K562 (cell line): ENCODE results near the gene GP1BA. TPM values are rescaled to one million over a fixed set of nuclear protein-coding genes. Genes with fewer than 3 reads are reported as not detected.

Source experiments
- BRCA1 ChIP-seq, 2 experiments: fragments of 450-650 bp in 1 of 2; sonication (generic) in 1 of 2; formaldehyde crosslinking in 1 of 2; IDR thresholded peaks; 2 replicates each; pipeline versions ENCODE4 v1.5.0 to v1.6.1; 2017 to 2020; ENCODE audit warnings: mild to moderate bottlenecking in 1 of 2, missing genetic modification reagents in 1 of 2
- FOXK1 ChIP-seq: sonication (generic); formaldehyde crosslinking; IDR thresholded peaks from 2 replicates; pipeline ENCODE4 v1.8.0; 2022; ENCODE audit warnings: missing genetic modification reagents, mild to moderate bottlenecking, borderline replicate concordance
- GATAD2A ChIP-seq: fragments of 450-650 bp; IDR thresholded peaks from 2 replicates; pipeline ENCODE4 v1.6.1; 2017
- ZNF232 ChIP-seq: sonication (generic); formaldehyde crosslinking; IDR thresholded peaks from 2 replicates; pipeline ENCODE4 v1.8.0; 2022; ENCODE audit warnings: mild to moderate bottlenecking, missing genetic modification reagents
- ZNF24 ChIP-seq: fragments of 450-650 bp; IDR thresholded peaks from 2 replicates; pipeline ENCODE4 v1.6.1; 2016
- ZNF384 ChIP-seq: IDR thresholded peaks from 2 replicates; pipeline ENCODE4 v1.6.1; 2012; ENCODE audit warnings: low read depth, low read length, improper control_type of control experiment
- polyA plus RNA-seq, 8 experiments: library from polyadenylated mRNA; depleted of rRNA in 4 of 8; stranded (reverse) in 5 of 8; unstranded in 3 of 8; fragments of >200 nt; fragmentation: Nextera tagmentation in 2 of 8; fragmentation: Illumina TruSeq in 1 of 8; extraction: Ambion mirVana in 2 of 8; extraction: Trizol in 1 of 8; gene quantifications; 2 replicates each; pipeline versions ENCODE4 v1.2.1 to v1.2.3, GENCODE V29; 2011 to 2014; ENCODE audit warnings: inconsistent platforms in 1 of 8, missing spikeins in 1 of 8
- total RNA-seq, 7 experiments: library from RNA; depleted of rRNA in 6 of 7; stranded (reverse); fragments of >200 nt in 6 of 7; fragmentation: Illumina TruSeq in 2 of 7; extraction: Trizol in 2 of 7; gene quantifications; 2 replicates each; pipeline versions ENCODE4 v1.2.1 to v1.2.3, GENCODE V29; 2011 to 2021; ENCODE audit warnings: low replicate concordance in 1 of 7
- TF ChIP-seq, protein P1 (sequence below): sonication (generic); formaldehyde crosslinking; IDR thresholded peaks from 2 replicates; pipeline ENCODE4 v1.8.0; 2022; ENCODE audit warnings: missing genetic modification reagents, mild to moderate bottlenecking, moderate library complexity, borderline replicate concordance
- TF ChIP-seq, protein P2 (sequence below): conservative IDR thresholded peaks from 2 replicates; pipeline ENCODE4 v1.6.1; 2011; ENCODE audit warnings: low read depth, mild to moderate bottlenecking, low read length; ENCODE audit not compliant: control insufficient read depth
- TF ChIP-seq, protein P3 (sequence below): fragments of 450-650 bp; formaldehyde crosslinking; IDR thresholded peaks from 2 replicates; pipeline ENCODE4 v1.4.0; 2022; ENCODE audit warnings: missing genetic modification characterization
- TF ChIP-seq, protein P4 (sequence below): sonication (generic); formaldehyde crosslinking; IDR thresholded peaks from 2 replicates; pipeline ENCODE4 v1.4.0; 2020; ENCODE audit warnings: mild to moderate bottlenecking, missing genetic modification reagents
- TF ChIP-seq, protein P5 (sequence below): fragments of 450-650 bp; IDR thresholded peaks from 2 replicates; pipeline ENCODE4 v1.6.1; 2017; ENCODE audit warnings: antibody characterized with exemption, mild to moderate bottlenecking
- TF ChIP-seq, protein P6 (sequence below): sonication (generic); formaldehyde crosslinking; IDR thresholded peaks from 2 replicates; pipeline ENCODE4 v1.8.1; 2022; ENCODE audit warnings: missing genetic modification reagents
- TF ChIP-seq, protein P7 (sequence below): fragments of 250-450 bp; sonication (Bioruptor Pico); IDR thresholded peaks from 2 replicates; pipeline ENCODE4 v1.5.1; 2021; ENCODE audit warnings: mild to moderate bottlenecking

The GP1BA gene
- total and polyA plus RNA-seq, 9 of the 15 experiments (the other 6 are each of a cell fraction or from before 2014, with no cell fraction given): 0.01 TPM; not detected in 8

DNA sequence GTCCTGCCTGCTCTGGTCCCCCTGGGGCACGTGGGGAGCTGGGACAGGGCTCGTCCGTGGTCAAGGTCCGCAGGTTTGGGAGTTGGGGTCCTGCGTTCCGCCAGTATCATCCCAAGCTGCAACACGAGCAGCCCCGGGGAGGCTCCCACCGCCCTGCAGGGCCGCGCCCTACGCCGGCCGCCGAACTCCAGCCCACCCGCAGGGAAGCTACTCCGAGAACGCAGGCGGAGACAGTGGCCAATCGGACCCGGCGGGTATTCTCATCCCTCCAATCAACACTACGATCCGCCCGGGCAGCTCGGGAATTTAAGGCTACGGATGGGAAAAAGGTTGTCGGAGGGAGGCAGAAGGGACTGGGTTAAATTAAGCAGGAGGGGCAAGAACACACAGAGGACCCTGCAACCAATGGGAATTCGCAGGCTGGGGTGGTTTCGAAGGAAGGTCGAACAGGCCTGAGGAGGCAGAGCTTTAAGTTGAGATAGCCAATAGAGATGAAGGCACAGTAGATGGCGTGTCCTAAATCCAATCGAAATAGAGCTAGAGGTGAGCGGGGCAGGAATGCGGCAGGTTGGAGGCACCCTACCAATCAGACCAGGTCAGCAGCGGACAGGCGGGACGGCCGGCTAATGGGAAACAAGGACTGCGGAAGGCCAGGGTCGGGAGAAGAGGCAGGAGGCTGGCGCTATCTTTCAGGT is 34.9 kb downstream of the GP1BA start (continued):
- TF ChIP-seq, protein P1, sequence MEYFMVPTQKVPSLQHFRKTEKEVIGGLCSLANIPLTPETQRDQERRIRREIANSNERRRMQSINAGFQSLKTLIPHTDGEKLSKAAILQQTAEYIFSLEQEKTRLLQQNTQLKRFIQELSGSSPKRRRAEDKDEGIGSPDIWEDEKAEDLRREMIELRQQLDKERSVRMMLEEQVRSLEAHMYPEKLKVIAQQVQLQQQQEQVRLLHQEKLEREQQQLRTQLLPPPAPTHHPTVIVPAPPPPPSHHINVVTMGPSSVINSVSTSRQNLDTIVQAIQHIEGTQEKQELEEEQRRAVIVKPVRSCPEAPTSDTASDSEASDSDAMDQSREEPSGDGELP (CRISPR knock-in tag): 0 out of 2 replicates have a peak, but pooled peaks have one; percentile 7
- TF ChIP-seq, protein P2, sequence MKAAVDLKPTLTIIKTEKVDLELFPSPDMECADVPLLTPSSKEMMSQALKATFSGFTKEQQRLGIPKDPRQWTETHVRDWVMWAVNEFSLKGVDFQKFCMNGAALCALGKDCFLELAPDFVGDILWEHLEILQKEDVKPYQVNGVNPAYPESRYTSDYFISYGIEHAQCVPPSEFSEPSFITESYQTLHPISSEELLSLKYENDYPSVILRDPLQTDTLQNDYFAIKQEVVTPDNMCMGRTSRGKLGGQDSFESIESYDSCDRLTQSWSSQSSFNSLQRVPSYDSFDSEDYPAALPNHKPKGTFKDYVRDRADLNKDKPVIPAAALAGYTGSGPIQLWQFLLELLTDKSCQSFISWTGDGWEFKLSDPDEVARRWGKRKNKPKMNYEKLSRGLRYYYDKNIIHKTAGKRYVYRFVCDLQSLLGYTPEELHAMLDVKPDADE: no peak
- TF ChIP-seq, protein P3, sequence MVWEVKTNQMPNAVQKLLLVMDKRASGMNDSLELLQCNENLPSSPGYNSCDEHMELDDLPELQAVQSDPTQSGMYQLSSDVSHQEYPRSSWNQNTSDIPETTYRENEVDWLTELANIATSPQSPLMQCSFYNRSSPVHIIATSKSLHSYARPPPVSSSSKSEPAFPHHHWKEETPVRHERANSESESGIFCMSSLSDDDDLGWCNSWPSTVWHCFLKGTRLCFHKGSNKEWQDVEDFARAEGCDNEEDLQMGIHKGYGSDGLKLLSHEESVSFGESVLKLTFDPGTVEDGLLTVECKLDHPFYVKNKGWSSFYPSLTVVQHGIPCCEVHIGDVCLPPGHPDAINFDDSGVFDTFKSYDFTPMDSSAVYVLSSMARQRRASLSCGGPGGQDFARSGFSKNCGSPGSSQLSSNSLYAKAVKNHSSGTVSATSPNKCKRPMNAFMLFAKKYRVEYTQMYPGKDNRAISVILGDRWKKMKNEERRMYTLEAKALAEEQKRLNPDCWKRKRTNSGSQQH (CRISPR knock-in tag): no peak
- TF ChIP-seq BRCA1 (IDR thresholded peaks at IDR 0.05) (no peak), BRCA1 (CRISPR knock-in tag; IDR thresholded peaks at IDR 0.05) (no peak), ZNF232 (CRISPR knock-in tag) (no peak), GATAD2A (no peak), ZNF384 (no peak), FOXK1 (no peak), ZNF24 (no peak)
- TF ChIP-seq, protein P4, sequence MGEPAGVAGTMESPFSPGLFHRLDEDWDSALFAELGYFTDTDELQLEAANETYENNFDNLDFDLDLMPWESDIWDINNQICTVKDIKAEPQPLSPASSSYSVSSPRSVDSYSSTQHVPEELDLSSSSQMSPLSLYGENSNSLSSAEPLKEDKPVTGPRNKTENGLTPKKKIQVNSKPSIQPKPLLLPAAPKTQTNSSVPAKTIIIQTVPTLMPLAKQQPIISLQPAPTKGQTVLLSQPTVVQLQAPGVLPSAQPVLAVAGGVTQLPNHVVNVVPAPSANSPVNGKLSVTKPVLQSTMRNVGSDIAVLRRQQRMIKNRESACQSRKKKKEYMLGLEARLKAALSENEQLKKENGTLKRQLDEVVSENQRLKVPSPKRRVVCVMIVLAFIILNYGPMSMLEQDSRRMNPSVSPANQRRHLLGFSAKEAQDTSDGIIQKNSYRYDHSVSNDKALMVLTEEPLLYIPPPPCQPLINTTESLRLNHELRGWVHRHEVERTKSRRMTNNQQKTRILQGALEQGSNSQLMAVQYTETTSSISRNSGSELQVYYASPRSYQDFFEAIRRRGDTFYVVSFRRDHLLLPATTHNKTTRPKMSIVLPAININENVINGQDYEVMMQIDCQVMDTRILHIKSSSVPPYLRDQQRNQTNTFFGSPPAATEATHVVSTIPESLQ (CRISPR knock-in tag): no peak
- TF ChIP-seq, protein P5, sequence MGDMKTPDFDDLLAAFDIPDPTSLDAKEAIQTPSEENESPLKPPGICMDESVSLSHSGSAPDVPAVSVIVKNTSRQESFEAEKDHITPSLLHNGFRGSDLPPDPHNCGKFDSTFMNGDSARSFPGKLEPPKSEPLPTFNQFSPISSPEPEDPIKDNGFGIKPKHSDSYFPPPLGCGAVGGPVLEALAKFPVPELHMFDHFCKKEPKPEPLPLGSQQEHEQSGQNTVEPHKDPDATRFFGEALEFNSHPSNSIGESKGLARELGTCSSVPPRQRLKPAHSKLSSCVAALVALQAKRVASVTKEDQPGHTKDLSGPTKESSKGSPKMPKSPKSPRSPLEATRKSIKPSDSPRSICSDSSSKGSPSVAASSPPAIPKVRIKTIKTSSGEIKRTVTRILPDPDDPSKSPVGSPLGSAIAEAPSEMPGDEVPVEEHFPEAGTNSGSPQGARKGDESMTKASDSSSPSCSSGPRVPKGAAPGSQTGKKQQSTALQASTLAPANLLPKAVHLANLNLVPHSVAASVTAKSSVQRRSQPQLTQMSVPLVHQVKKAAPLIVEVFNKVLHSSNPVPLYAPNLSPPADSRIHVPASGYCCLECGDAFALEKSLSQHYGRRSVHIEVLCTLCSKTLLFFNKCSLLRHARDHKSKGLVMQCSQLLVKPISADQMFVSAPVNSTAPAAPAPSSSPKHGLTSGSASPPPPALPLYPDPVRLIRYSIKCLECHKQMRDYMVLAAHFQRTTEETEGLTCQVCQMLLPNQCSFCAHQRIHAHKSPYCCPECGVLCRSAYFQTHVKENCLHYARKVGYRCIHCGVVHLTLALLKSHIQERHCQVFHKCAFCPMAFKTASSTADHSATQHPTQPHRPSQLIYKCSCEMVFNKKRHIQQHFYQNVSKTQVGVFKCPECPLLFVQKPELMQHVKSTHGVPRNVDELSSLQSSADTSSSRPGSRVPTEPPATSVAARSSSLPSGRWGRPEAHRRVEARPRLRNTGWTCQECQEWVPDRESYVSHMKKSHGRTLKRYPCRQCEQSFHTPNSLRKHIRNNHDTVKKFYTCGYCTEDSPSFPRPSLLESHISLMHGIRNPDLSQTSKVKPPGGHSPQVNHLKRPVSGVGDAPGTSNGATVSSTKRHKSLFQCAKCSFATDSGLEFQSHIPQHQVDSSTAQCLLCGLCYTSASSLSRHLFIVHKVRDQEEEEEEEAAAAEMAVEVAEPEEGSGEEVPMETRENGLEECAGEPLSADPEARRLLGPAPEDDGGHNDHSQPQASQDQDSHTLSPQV: peak; percentile 45
- TF ChIP-seq, protein P6, sequence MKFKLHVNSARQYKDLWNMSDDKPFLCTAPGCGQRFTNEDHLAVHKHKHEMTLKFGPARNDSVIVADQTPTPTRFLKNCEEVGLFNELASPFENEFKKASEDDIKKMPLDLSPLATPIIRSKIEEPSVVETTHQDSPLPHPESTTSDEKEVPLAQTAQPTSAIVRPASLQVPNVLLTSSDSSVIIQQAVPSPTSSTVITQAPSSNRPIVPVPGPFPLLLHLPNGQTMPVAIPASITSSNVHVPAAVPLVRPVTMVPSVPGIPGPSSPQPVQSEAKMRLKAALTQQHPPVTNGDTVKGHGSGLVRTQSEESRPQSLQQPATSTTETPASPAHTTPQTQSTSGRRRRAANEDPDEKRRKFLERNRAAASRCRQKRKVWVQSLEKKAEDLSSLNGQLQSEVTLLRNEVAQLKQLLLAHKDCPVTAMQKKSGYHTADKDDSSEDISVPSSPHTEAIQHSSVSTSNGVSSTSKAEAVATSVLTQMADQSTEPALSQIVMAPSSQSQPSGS (CRISPR knock-in tag): no peak
- TF ChIP-seq, protein P7, sequence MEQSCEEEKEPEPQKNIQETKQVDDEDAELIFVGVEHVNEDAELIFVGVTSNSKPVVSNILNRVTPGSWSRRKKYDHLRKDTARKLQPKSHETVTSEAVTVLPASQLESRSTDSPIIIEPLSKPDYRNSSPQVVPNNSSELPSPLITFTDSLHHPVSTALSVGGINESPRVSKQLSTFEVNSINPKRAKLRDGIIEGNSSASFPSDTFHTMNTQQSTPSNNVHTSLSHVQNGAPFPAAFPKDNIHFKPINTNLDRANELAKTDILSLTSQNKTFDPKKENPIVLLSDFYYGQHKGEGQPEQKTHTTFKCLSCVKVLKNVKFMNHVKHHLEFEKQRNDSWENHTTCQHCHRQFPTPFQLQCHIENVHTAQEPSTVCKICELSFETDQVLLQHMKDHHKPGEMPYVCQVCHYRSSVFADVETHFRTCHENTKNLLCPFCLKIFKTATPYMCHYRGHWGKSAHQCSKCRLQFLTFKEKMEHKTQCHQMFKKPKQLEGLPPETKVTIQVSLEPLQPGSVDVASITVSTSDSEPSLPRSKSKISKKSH: no peak
